Measurements from ENCODE around the gene ABHD17C.

Gene ABHD17C

DNA sequence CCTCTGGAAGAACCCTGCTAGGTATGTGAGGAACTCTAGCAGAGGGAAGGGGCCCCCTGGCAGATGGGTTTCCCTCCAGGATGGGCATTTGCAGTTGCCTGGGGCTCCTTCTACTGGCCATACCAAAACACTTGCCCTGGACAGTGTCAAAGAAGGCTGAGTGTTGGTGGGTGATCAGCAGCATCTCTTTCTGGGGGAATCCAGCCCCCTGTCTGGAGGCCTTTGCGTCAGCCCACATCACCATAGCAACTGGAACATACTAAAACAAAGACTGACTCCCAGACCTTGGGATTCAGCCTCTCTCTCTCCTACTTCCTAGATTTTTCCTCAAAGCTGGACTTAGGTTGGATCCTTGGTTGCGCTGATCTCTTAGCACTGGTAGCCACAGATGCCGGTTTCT lies 92.2 kb downstream of the ABHD17C start:
- DNase-seq (ENCODE audit: low read depth, low spot score): no peak

GRCh38 chr15:80788536-80788935 lies 93.4 kb downstream of the ABHD17C start:
- DNase-seq (ENCODE audit: low read depth, low spot score): no peak

DNA sequence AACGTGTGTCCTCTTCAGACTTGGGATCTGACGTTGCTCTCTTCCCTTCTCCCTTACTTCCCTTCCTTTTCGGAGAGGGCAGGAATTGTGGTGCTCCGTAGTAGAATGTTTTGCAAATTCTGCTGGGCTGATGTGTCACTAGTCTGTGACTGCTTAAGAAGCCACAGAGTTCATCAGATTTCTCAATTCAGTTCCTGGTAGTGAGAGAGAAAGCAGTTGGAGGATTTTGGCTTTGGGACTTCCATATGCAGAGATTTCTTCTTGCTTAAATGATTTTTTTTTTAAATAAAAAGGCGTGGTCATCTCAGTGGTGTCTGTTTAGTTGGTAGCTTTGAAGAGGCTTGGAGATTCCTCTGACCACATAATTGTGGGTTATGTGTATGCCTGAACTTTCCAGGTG lies 94.2 kb downstream of the ABHD17C start:
- DNase-seq (ENCODE audit: low read depth, low spot score): no peak

GRCh38 chr15:80789796-80790195 lies 94.7 kb downstream of the ABHD17C start:
- DNase-seq (ENCODE audit: low read depth, low spot score): no peak

GRCh38 chr15:80790236-80790635 lies 95.1 kb downstream of the ABHD17C start:
- no peak for DNase-seq (ENCODE audit: low read depth, low spot score)

DNA sequence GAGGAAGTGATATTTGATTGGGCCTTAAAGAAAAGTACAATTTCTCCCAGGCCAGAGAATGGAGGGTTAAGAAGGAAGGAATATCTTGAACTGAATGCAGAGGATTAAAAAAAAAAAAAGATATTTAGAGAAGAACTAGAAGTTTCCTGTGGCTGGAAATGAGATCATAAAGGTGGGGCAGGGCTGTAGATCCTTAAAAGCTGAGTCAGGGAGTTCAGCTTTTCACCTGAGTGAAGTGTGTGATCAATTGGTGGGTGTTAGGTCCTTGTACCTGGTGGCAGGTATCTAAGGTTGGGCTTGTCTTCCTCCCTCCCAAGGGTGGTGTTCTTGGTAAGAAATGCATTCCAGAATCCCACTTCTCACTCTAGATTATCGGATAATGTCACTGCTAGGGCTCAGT lies 95.9 kb downstream of the ABHD17C start:
- DNase-seq (ENCODE audit: low read depth, low spot score): no peak

GRCh38 chr15:80796407-80796806 lies 101.3 kb downstream of the ABHD17C start:
- DNase-seq (ENCODE audit: low read depth, low spot score): no peak

DNA sequence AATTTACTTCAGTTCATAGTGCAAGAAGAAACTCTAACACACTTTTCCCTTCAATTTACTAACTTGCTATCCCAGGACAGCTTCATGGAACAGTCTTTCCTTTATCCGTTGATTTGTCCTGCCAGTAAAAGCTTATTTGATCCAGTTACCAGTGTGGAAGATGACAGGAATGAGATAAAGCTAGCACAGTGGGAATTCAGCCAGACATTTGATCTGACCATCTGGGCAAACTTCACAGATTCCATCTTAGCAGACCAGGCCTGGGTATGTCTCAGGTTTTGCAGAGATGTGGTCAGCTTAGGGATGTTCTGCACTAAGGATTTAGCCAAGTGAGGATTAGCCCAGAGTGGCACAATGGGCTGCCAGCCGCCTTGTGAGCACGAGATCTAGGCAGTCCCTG lies 103.8 kb downstream of the ABHD17C start:
- DNase-seq (ENCODE audit: low read depth, low spot score): no peak

- no peak for DNase-seq (ENCODE audit: low read depth, low spot score)
These were observed 105.0 kb downstream of the ABHD17C start for GRCh38 chr15:80800067-80800466.

- DNase-seq (ENCODE audit: low read depth, low spot score): no peak
These were observed 107.0 kb downstream of the ABHD17C start for GRCh38 chr15:80801891-80802680.

GRCh38 chr15:80803580-80804525 lies 108.7 kb downstream of the ABHD17C start:
- DNase-seq (ENCODE audit: low read depth, low spot score): no peak

DNA sequence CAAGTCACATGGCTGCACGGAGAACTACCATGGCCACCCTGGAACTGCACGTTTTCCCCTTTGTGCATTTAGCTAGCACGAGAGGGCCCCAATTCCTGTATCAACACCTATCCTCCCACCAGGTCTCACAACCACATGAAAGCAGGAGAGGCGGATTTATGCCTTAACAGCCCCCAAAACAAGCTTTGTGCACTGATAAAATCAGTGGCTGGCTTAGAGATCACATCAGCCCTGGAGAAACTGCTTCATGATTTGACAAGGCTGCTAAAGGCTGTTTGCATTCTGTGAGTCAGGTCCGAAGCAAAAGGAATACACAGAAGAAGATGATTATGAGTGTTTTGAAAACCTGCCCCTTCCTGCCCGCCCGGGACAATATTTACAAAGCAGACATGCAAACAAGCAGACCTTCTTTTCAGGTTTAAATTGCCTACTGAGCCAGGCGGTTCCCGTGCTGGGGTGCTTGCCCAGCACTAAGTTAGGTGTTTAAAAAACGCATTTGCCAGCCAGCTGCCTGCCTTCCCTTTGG lies 109.9 kb downstream of the ABHD17C start:
- no peak for DNase-seq (ENCODE audit: low read depth, low spot score)

Measured in activated CD4-positive, CD25-positive, alpha-beta regulatory T cell treated with anti-CD3 and anti-CD28 coated beads, Interleukin-2, amount 50 U/mL, for 16 hours (primary cell).